NCI-H69 (cell line): ENCODE results near the gene SLC10A2.

Source experiments
- DNase-seq: peaks from one replicate; lab custom pipeline; 2025; lab: John Stamatoyannopoulos, UW

Gene SLC10A2

DNA sequence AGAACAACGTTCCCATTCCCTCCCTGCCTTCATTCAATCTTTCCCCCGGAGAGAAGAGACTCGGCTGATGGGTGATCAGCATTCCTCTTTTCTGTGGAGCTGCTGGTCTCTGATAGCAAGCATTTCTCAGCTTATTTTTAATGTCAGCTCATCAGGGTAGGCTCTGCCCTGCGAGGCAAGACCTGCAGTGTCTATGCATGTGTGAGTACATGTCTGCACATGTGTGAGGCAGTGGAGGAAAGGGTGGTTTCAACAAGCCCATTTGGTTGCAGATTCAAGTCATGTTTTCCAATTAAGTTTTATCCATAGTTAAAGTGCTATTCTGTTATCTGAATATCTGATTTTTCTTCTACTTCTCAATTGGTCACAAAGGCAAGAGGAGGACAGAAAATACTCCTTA lies 19.5 kb downstream of the SLC10A2 start:
- DNase-seq, result no peak

DNA sequence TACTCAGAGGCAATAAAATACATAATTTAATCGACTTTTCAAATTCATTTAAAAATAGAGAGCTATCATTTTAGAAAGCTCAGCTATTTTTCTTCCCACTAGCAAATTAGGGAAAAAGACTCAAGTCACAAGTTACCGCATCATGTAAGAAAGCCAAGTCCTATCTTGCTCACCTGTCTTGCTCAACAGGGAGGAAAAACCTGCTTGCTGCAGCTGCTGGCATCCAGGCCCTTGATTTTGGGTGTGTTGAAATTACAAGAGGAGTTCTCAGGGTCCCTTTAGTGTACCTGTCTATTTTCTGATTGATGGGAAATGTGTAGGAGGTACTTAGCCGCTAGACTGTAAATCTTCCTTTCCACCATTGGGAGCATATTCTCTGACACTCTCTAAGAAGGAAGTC lies 22.2 kb downstream of the SLC10A2 start:
- DNase-seq, result no peak

GRCh38 chr13:103040006-103040405 lies 26.2 kb downstream of the SLC10A2 start:
- DNase-seq, result no peak

DNA sequence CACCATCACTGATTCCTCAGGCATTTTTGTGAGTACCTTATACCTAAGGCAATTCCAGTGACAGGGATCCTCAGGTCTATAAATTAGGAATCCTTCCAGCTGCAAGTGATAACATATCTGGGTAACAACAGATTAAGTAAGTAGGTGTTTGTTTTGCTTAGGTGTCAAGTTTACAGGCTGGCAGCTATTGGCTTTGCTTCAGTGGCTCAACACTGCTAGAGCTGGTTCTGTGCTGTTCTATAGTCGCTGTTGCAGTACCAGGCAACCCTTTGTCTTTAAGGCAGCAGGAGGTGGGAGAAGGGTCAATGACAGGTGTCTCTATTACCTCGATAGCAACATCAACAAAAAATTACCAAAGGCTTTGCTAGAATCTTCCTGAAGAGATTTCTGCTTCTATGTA lies 27.0 kb downstream of the SLC10A2 start:
- peak; percentile 28 for DNase-seq

GRCh38 chr13:103036268-103036667 lies 29.9 kb downstream of the SLC10A2 start:
- no peak for DNase-seq

DNA sequence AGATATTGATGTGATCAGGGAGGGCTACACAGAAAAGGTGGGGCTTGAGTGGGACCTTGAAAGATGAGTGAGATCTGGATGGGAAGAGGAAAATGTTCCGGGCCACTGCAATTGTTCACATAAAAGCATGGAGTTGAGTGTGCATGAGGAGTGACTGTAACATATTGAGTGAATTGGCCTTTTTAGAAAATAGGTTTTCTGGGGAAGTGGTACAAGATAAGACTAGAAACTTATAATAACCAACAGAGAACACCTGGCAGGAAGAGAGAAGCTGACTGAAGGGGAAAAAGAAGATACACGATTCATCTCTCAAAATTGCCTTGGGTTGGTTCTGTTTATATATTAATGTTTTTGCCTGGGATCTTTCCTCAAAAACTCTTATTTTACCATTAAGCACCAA lies 32.2 kb downstream of the SLC10A2 start:
- DNase-seq, result no peak

DNA sequence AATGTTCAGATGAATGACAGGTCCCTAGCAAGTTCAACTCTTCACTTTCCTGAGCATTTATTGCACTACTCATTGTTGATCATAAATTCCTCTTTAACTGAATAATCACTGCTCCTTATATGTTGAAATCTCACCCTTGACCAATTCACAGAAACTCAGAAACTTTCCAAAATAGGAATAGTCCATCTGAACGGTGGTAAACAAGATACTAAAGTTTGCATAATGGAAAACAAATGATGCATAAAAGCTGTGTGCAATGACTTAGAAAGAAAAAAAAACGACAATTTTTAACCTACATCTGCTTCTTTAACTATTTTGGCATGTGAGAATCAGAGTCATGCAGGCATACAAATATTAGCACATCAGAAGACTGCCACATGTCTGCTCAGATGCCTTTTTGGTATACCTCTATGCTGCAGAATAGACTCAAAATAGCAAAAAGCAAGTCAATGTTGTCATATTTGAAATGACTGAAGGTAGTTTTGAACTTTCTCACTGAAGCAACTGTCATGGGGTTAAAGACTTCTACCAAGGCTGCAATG lies 34.8 kb downstream of the SLC10A2 start:
- no peak for DNase-seq

DNA sequence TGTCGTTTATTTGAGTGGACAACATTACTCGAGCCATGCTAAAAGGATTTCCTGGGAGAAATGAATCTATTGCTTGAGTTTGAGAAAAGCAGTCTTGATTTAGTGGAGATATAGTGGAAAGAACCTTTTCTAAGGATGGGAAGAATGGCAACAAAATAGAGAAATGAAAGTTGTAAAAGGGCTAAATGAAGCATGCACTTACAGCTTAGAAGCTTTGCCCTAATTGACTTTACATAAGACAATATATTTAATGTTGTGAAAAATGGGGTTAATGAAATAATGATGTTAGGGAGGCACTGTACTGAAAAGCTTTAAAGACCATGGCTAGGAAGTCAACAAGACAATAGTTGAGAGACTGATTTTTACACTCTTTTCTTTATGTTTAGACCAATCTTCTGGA lies 35.4 kb downstream of the SLC10A2 start:
- no peak for DNase-seq

DNA sequence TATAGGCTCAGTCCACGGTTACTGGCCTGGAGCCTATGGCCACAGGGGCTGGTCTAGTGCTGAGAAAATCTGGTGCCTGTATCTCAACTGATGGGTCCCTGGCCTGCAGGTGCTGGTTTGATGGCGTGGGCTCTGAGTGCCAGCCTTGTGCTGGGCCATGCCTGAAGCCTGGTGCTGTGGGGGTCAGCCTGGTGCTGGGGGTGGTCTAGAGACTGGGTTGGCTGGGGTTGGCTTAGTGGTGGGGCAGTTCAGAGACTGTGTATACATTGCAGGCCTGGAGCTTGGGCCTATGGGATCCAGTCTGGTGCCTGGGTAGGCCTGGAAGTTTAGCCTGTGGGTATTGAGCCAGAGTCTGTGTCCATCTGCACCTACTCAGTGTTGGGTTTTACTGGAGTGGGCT lies 36.4 kb downstream of the SLC10A2 start:
- no peak for DNase-seq

DNA sequence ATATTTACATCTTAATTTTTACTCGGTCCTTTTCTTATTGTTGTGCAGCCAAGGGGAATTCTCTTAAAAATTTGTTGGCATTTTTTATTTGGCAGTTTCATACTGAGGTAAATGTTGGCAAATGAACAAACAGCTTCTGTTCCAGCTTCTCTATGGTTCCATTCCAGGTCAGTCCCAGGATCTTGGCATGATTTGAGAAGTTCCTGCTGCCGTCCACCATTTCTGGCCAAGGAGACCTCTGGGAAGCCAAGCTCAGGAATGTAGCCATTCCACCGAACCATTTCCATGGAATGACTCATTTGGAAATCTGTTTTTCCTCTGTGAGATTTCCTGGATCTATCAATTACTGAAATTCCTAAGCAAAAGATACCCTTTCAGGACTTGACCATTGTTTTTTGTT lies 43.9 kb downstream of the SLC10A2 start:
- DNase-seq, result no peak

DNA sequence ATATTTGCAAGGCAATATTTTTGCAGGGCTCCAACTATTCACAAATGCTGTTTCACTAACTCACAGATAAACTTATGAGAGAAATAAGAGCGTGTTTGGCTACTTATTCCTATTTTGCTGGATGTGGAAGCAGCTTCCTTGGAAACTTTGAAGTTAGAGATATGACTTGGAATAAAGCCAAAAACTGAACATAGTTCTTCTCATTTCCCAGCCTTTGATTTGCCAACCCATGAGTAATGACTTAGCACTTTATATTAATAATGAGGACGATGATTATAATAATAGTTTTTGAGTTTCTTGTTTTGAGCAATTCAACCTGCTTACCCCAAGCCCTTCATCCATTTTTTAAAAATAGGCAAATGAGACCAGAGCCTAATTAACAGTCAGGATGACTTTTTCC lies 47.7 kb downstream of the SLC10A2 start:
- no peak for DNase-seq

DNA sequence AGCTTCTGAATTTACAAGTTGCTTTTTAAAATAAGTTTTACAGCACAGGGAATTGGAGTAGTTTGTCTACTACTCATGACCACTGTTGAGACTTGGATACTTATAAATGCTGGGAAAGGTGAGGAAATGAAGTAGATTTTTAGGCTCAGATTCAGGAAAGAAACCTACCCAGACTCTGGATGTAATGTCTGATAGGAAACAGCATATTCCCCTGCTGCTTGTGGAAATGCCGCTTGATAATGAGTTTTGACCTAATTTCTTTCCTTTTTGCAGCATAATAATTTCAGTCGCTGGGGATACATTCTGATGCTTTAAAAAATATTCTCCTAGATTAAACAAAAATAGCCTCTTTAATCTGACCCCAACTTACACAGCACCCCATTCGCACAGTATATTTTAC lies 53.6 kb downstream of the SLC10A2 start:
- DNase-seq, result no peak

DNA sequence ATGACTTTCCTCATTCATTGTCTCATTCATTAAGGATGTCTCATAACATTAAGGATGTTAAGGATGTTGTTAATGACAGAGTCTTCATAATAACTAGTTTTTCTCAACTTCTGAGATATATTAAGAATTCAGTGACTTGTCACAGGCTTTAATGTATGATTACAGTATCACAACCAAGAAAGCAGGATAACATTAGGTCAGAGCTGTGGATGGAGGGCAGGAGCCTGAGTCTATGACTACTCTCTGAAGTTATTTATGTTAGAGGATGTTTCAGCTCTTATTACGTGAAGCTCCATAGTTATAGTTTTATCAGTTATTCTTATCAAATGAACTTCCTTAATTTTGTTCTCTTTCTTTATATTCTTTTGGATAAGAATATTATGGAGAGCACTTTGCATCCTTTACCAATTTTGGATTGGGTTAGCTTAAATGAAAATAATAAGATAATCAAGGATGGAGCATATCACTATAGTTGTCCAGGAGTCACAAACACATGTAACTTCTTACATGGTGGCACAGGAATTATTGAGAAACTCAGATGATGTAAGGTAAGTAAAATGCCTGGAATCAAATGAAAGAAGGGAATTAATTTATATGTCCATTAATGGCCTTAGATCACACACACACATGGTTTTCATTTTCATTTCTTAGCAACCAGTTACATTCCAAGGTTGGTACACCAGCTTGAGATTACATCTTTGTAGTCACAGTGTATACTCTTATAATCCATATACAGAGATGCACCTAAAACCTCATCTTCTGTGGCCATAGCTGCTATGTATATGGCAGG lies 57.0 kb downstream of the SLC10A2 start:
- DNase-seq, result no peak

DNA sequence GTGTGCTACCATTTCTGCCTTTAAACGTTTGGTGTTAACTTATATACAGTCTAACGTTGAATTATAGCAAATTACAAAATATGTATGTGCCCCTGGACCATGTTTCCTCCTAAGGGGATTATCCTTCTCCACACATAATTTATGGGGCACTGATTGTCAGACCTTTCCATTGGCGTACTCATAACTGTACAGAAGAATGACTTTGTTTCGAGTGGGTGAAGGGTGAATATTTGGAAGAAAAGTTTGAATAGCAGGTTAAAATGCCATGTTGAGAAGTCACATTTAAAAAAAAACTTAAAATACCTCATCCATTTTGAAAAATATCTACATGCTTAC lies 58.8 kb downstream of the SLC10A2 start:
- no peak for DNase-seq

DNA sequence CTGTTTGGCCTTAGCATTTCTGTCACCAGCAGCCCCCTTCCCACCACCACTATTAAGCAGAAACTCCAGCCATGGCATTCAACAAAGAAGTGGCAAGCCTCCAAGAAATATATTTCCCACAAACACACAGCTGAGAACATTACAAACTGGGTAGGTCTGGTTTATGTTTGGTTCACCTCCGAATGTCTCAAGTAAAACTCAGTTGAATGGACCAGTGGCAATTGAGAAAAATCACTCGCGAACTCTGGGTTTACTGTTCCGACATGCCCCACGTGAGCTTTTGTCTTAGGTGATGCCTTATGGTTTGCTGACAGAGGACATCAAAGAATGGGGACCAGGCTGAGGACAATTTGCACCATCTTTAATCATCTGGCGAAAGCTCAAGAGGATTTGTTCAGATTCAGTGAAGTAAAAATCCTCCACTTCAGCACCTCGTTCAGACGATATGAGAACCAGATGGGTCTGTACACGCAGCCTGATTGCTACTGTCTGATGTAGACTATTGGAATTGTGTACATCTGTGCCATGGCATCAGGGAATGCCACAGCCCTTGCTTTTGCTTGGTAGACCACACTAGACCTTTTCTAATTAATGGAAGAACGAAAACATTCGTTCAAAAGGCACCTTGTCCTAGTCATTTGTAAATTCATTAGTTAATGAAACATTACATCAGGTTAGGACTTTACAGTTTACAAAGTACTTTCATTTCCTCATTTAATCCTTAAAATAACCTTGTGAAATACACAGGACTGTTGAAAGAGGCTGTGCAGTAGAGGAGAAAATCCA lies 59.4 kb downstream of the SLC10A2 start:
- DNase-seq, result no peak

GRCh38 chr13:103004661-103005345 lies 61.4 kb downstream of the SLC10A2 start:
- DNase-seq, result no peak

- DNase-seq, result no peak
Observed at GRCh38 chr13:103003631-103004030, 62.6 kb downstream of the SLC10A2 start.

- no peak for DNase-seq
Observed at GRCh38 chr13:103002279-103002678, 63.9 kb downstream of the SLC10A2 start.

DNA sequence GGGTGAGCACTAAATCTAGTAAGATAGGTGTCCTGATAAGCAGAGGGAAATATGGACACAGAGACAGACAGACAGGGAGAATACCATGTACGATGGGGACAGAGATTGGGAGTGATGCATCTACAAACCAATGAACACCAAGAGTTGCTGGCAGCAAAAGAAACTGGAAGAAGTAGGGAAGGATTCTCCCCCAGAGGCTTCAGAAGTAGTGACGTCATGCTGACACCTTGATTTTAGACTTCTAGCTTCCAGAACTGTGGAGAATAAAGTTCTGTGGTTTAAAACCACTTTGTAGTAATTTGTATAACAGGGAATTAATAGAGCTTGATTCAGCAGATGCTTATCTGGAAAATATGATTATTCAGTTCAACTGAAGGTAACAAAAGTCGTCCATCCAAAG lies 66.1 kb downstream of the SLC10A2 start:
- DNase-seq, result no peak

DNA sequence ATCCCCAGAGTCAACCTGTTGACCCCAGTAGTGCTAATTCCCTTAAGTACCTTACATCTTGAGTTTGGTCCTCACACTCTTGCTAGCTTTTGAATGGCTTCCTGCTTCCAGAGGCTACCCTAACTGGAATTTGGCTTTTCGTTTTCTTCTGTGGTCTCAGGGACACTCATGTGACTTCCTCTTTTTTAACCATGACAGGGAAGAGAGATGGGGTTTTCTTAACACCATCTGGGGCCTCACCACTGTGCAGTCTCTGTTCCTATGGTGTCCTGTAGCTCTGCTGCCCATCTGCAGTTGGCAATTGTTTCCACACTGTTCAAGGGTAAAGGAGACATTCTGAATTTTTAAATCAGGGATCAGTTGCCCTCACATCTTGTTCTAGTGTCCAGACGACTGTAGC lies 66.7 kb downstream of the SLC10A2 start:
- DNase-seq, result no peak
